ENCODE measurements around the gene PRRX2. TPM values are rescaled to one million over a fixed set of nuclear protein-coding genes. Genes with fewer than 3 reads are reported as not detected.

The PRRX2 gene
- total and polyA plus RNA-seq, 7 donors: 0.46 to 4.7 (median 2.0) TPM; not detected in 1

DNA sequence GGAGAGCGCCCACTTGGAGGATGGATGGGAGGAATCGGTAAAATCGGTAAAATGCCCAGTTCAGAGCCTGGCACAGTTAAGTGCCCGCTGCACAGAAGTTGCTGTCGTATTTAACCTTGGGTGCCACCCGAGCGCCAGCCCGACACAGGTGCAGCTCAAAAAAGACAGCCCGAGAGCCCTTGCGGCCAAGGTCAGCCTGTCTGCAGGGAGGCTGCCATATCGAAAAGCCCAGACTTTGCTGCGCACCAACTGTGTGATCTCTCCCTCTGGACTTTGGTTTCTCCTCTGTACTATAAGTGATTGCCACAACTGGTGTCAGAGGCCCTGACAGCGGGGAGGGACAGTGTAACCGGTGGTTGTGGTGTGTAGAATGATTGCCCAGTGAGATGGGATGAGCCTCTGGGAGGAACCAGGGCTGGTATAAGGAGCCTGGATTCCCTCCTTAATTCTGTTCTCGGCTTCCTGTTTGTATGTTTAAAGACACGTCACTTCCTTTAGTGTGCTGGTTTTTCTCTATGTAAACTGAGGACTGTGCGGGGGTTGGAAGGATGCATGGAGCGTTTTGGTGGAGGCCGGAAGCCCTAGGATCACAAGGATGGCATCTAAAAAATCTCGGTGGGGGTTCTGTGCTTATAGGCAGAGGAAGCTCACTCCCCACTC lies 38.7 kb upstream of the PRRX2 start:
- peak overlapping the region; percentile 71 to 88 (median 85) for H3K4me3 ChIP-seq
- H3K36me3 ChIP-seq: no peaks in the 10 kb centered on the region
- no peak for DNase-seq
- WGBS, 2 donors: 2 to 4% methylated on average over 20 of the region's 20 CpGs
- TF ChIP-seq, protein P1, sequence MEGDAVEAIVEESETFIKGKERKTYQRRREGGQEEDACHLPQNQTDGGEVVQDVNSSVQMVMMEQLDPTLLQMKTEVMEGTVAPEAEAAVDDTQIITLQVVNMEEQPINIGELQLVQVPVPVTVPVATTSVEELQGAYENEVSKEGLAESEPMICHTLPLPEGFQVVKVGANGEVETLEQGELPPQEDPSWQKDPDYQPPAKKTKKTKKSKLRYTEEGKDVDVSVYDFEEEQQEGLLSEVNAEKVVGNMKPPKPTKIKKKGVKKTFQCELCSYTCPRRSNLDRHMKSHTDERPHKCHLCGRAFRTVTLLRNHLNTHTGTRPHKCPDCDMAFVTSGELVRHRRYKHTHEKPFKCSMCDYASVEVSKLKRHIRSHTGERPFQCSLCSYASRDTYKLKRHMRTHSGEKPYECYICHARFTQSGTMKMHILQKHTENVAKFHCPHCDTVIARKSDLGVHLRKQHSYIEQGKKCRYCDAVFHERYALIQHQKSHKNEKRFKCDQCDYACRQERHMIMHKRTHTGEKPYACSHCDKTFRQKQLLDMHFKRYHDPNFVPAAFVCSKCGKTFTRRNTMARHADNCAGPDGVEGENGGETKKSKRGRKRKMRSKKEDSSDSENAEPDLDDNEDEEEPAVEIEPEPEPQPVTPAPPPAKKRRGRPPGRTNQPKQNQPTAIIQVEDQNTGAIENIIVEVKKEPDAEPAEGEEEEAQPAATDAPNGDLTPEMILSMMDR (IDR thresholded peaks at IDR 0.05): peak in 1 of 4 experiments; percentile 7
- TF ChIP-seq POLR2A (IDR thresholded peaks at IDR 0.05): no peak
- H3K9me3 ChIP-seq: no peaks in the 10 kb centered on the region
- intact Hi-C loops (cut with DNase I): no loop called here
- peaks cover 0 to 56% (median 46%) of the 10 kb centered on the region in 4 donors for H3K4me1 ChIP-seq
- H3K27me3 ChIP-seq: no peaks in the 10 kb centered on the region
- peak overlapping the region; percentile 89 to 98 (median 92) for H3K27ac ChIP-seq

DNA sequence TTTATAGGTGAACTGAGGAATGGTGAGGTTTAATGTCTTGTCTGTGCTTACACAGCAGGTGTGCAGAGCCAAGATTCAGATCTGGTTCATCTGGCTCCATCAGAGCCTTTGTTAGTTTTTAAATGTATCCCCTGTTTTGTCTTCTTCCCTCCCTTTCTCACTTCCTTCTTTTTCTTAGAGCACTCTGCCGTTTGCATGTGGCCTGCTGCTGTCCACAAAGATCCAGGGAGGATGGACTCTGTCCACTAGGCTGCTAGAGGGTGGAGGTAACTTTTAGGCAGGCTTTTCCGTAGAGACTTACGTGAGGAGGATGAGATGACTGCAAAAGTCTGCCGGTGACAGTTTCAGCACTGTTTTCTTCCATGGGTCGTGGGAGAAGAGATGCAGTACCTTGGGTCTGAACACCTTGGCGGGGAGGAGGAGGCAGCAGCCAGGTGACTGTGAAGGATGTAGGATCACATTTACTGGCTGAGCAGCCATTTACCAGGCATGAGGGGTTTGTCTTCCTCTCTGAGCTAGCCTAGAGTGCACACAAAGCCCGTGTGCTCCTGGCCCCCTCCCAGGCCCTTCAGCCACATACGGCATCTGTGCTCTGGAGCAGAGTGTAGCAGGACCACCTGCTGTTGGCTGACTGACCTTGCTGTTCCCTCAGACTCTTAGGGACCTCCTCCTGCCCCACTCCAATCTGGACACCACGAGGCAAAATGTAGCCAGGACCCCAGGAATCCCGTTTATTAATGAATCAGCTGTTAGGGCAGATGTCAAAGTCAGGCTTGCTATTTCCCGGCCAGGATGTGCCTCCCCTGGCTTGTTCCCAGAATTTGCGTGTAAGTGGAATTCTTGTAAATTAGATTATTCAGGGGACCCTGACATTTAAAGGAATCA lies 37.6 kb upstream of the PRRX2 start:
- Histone ChIP-seq H3K4me3 (peak overlapping the region in 3 of 4 donors; percentile 71 to 85 (median 85)), H3K36me3 (peaks cover 0 to 7% (median 1%) of the 10 kb centered on the region in 4 donors), H3K27ac (peak overlapping the region in 3 of 4 donors; percentile 89 to 98 (median 91)), H3K9me3 (no peaks in the 10 kb centered on the region), H3K27me3 (no peaks in the 10 kb centered on the region), H3K4me1 (peaks cover 0 to 57% (median 49%) of the 10 kb centered on the region in 4 donors)
- intact Hi-C loops (cut with DNase I): no loop called here
- WGBS, 2 donors: 63 to 68% methylated on average over 12 of the region's 12 CpGs
- no peak for TF ChIP-seq POLR2AphosphoS5 (IDR thresholded peaks at IDR 0.05)
- no peak for DNase-seq

DNA sequence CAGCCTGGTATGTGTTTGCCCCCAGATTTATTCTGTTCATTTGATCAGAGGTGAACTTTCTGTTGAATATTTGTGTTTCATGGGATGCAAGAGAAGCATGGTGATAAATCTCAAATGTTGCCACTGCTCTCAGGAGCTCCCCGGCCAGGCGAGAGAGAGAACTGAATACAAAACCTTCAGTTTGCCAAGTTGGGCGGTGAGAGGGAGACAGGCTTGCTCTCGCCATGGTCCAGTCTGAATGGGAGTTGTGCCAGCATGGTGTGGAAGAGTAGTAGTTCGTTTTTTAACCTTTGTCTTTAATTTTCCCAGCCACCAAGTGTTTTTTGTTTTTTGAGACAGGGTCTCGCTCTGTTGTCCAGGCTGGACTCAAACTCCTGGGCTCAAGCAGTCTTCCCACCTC lies 36.7 kb upstream of the PRRX2 start:
- H3K36me3 ChIP-seq: peaks cover 2 to 16% (median 5%) of the 10 kb centered on the region in 4 donors
- intact Hi-C loops (cut with DNase I): no loop called here
- WGBS, 2 donors: 79 to 86% methylated on average over 6 of the region's 6 CpGs
- no peak for DNase-seq
- peak overlapping the region in 1 of 4 donors; percentile 26 for H3K27ac ChIP-seq
- TF ChIP-seq, protein P1 (IDR thresholded peaks at IDR 0.05): no peak
- no peak for TF ChIP-seq POLR2AphosphoS5 (IDR thresholded peaks at IDR 0.05)
- no peak for TF ChIP-seq EP300 (IDR thresholded peaks at IDR 0.05)
- no peak for TF ChIP-seq POLR2A (IDR thresholded peaks at IDR 0.05)
- no peaks in the 10 kb centered on the region for H3K27me3 ChIP-seq
- no peak overlapping the region for H3K4me3 ChIP-seq
- H3K9me3 ChIP-seq: no peaks in the 10 kb centered on the region
- peaks cover 0 to 57% (median 49%) of the 10 kb centered on the region in 4 donors for H3K4me1 ChIP-seq

DNA sequence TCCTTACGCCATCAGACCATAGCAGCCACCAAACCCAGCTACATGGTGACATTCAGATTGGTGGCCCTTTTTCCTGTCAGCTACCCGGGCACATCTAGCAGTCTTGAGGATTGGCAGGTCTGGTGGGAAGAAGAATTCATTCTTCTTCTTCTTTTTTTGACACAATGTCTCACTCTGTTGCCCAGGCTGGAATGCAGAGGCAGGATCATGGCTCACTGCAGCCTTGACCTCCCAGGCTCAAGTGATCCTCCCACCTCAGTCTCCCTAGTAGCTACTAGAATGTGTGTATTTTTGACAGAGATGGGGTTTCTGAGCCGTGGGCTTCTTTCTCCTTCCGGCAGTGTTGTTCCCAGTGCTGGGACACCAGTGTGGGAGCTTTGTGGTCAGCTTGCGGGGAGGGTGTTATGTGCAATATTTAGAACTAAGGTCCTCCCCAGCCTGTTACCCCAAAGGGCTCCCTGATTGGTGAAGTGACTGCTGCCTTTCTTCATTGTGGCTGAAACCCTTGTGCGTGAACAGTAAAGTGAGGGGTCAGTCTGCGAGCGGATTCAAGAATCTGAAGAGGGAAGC lies 36.1 kb upstream of the PRRX2 start:
- 88 to 89% methylated on average over 8 of the region's 8 CpGs for WGBS, 2 donors
- intact Hi-C loops (cut with DNase I): no loop called here
- DNase-seq: no peak
- no peaks in the 10 kb centered on the region for H3K9me3 ChIP-seq
- H3K27me3 ChIP-seq: no peaks in the 10 kb centered on the region
- TF ChIP-seq POLR2A (IDR thresholded peaks at IDR 0.05) (no peak), POLR2AphosphoS5 (IDR thresholded peaks at IDR 0.05) (no peak), EP300 (IDR thresholded peaks at IDR 0.05) (no peak)
- TF ChIP-seq, protein P1 (IDR thresholded peaks at IDR 0.05): no peak
- H3K4me3 ChIP-seq: no peak overlapping the region
- no peak overlapping the region for H3K27ac ChIP-seq
- H3K4me1 ChIP-seq: peaks cover 0 to 57% (median 49%) of the 10 kb centered on the region in 4 donors
- peaks cover 8 to 23% (median 11%) of the 10 kb centered on the region in 4 donors for H3K36me3 ChIP-seq

All from sigmoid colon (tissue), 7 donors.